Thymus (tissue), 11 donors: ENCODE measurements around the gene FGD4. TPM values are rescaled to one million over a fixed set of nuclear protein-coding genes. Genes with fewer than 3 reads are reported as not detected.
A peak's percentile ranks its signal among the peaks of the same experiment; 100 is the strongest.
"Not testable (repeated sequence)": the region's sequence is repeated elsewhere in the genome, so short reads cannot be mapped to it uniquely, and the experiment has no call there.

Experiments used
- DNase-seq, 9 donors: peaks; one replicate each; pipeline ENCODE4 v3.0.0-alpha.2; 2013; ENCODE audit warnings: low spot score in 9 of 9, low read depth in 6 of 9, missing footprints in 1 of 9
- H3K27ac ChIP-seq, 2 donors: one replicate each; pipeline ENCODE4 v1.5.1; 2013; ENCODE audit warnings: control low read depth in 1 of 2, low read depth in 1 of 2, low read length in 1 of 2, mild to moderate bottlenecking in 1 of 2, moderate library complexity in 1 of 2
- H3K27me3 ChIP-seq, 2 donors: one replicate each; pipeline ENCODE4 v1.5.1; 2013; ENCODE audit warnings: low read length in 1 of 2; ENCODE audit not compliant: control insufficient read depth in 2 of 2, insufficient read depth in 1 of 2
- H3K36me3 ChIP-seq, 2 donors: one replicate each; pipeline ENCODE4 v1.5.1; 2013; ENCODE audit warnings: low read length in 1 of 2, mild to moderate bottlenecking in 1 of 2, moderate library complexity in 1 of 2; ENCODE audit not compliant: control insufficient read depth in 2 of 2, insufficient read depth in 2 of 2
- H3K4me1 ChIP-seq, 2 donors: one replicate each; pipeline ENCODE4 v1.5.1; 2013; ENCODE audit warnings: low read length in 2 of 2; ENCODE audit not compliant: control insufficient read depth in 2 of 2, insufficient read depth in 2 of 2
- H3K4me3 ChIP-seq, 2 donors: one replicate each; pipeline ENCODE4 v1.5.1; 2013; ENCODE audit warnings: low read length in 2 of 2, control low read depth in 1 of 2, mild to moderate bottlenecking in 1 of 2
- H3K9me3 ChIP-seq, 2 donors: one replicate each; pipeline ENCODE4 v1.5.1; 2013; ENCODE audit warnings: low read length in 1 of 2, mild to moderate bottlenecking in 1 of 2; ENCODE audit not compliant: control insufficient read depth in 2 of 2, insufficient read depth in 1 of 2
- WGBS: extraction: QIAGEN DNeasy Blood & Tissue Kit; methylation state at CpG from one replicate; pipeline ENCODE4 v1.1.7; 2013; 5-methylcytosine and 5-hydroxymethylcytosine counted together
- polyA plus RNA-seq: library from polyadenylated mRNA; stranded (reverse); fragments of 200-250 nt; gene quantifications from one replicate; pipeline ENCODE4 v1.2.3, GENCODE V29; 2013
- total RNA-seq: library from RNA; stranded (reverse); fragments of 120-200 nt; gene quantifications from one replicate; pipeline ENCODE4 v1.2.4, GENCODE V29; 2013
- donor health status: healthy.

The FGD4 gene
- total and polyA plus RNA-seq, 2 donors, result 3.3 to 3.6 TPM

- H3K4me3 ChIP-seq, DNase-seq, H3K4me1 ChIP-seq, H3K36me3 ChIP-seq, H3K27ac ChIP-seq, H3K27me3 ChIP-seq, H3K9me3 ChIP-seq: not testable (repeated sequence)
- 95% methylated on average over 6 of the region's 6 CpGs for WGBS
Observed at GRCh38 chr12:32562413-32562812, 163.1 kb downstream of the FGD4 start.

- Histone ChIP-seq H3K4me3 (no peak overlapping the region), H3K36me3 (no peaks in the 10 kb centered on the region), H3K4me1 (no peaks in the 10 kb centered on the region), H3K9me3 (no peaks in the 10 kb centered on the region), H3K27ac (no peak overlapping the region), H3K27me3 (no peaks in the 10 kb centered on the region)
- WGBS, result 68% methylated on average over 2 of the region's 2 CpGs
- DNase-seq, result no peak
Observed at GRCh38 chr12:32566663-32567295, 167.4 kb downstream of the FGD4 start.

- no peaks in the 10 kb centered on the region for H3K9me3 ChIP-seq
- H3K36me3 ChIP-seq, result no peaks in the 10 kb centered on the region
- no peak for DNase-seq
- WGBS, result 93% methylated on average over 6 of the region's 6 CpGs
- no peak overlapping the region for H3K4me3 ChIP-seq
- H3K4me1 ChIP-seq, result no peaks in the 10 kb centered on the region
- H3K27ac ChIP-seq, result no peak overlapping the region
- no peaks in the 10 kb centered on the region for H3K27me3 ChIP-seq
Observed at GRCh38 chr12:32567296-32567674, 167.9 kb downstream of the FGD4 start.

- no peak overlapping the region for H3K27ac ChIP-seq
- WGBS, result 96% methylated on average over 1 of the region's 1 CpG
- H3K36me3 ChIP-seq, result no peaks in the 10 kb centered on the region
- no peaks in the 10 kb centered on the region for H3K9me3 ChIP-seq
- no peaks in the 10 kb centered on the region for H3K27me3 ChIP-seq
- no peak overlapping the region for H3K4me3 ChIP-seq
- DNase-seq, result no peak
- no peaks in the 10 kb centered on the region for H3K4me1 ChIP-seq
Observed at GRCh38 chr12:32568228-32568627, 168.9 kb downstream of the FGD4 start.

GRCh38 chr12:32569259-32569658, 169.9 kb downstream of the FGD4 start:
- Histone ChIP-seq H3K36me3 (no peaks in the 10 kb centered on the region), H3K4me1 (no peaks in the 10 kb centered on the region), H3K9me3 (no peaks in the 10 kb centered on the region), H3K27me3 (no peaks in the 10 kb centered on the region), H3K4me3 (no peak overlapping the region), H3K27ac (no peak overlapping the region)
- DNase-seq, result no peak
- WGBS, result 94% methylated on average over 2 of the region's 2 CpGs

- DNase-seq, result no peak
- no peaks in the 10 kb centered on the region for H3K27me3 ChIP-seq
- no peak overlapping the region for H3K27ac ChIP-seq
- H3K4me3 ChIP-seq, result no peak overlapping the region
- WGBS, result 100% methylated on average over 1 of the region's 1 CpG
- peaks cover 0 to 1% of the 10 kb centered on the region in 2 donors for H3K9me3 ChIP-seq
- H3K36me3 ChIP-seq, result no peaks in the 10 kb centered on the region
- H3K4me1 ChIP-seq, result no peaks in the 10 kb centered on the region
Observed at GRCh38 chr12:32574585-32574984, 175.2 kb downstream of the FGD4 start.

- Histone ChIP-seq H3K4me3 (no peak overlapping the region), H3K36me3 (no peaks in the 10 kb centered on the region), H3K27me3 (no peaks in the 10 kb centered on the region), H3K27ac (no peak overlapping the region), H3K9me3 (peaks cover 0 to 1% of the 10 kb centered on the region in 2 donors), H3K4me1 (peaks cover 0 to 5% of the 10 kb centered on the region in 2 donors)
- DNase-seq, result no peak
- 73% methylated on average over 2 of the region's 2 CpGs for WGBS
Observed at GRCh38 chr12:32577328-32577727, 178.0 kb downstream of the FGD4 start.

- peak in 1 of 9 donors; percentile 26 for DNase-seq
- H3K36me3 ChIP-seq, result no peaks in the 10 kb centered on the region
- H3K9me3 ChIP-seq, result no peaks in the 10 kb centered on the region
- no peaks in the 10 kb centered on the region for H3K27me3 ChIP-seq
- H3K27ac ChIP-seq, result peak overlapping the region; percentile 11 to 35
- H3K4me1 ChIP-seq, result peaks cover 10 to 33% of the 10 kb centered on the region in 2 donors
- 95% methylated on average over 1 of the region's 1 CpG for WGBS
- no peak overlapping the region for H3K4me3 ChIP-seq
Observed at GRCh38 chr12:32583534-32583933, 184.2 kb downstream of the FGD4 start.

- Histone ChIP-seq H3K4me3 (no peak overlapping the region), H3K36me3 (no peaks in the 10 kb centered on the region), H3K27me3 (no peaks in the 10 kb centered on the region), H3K27ac (peak overlapping the region in 1 of 2 donors; percentile 64), H3K9me3 (no peaks in the 10 kb centered on the region), H3K4me1 (peaks cover 14 to 43% of the 10 kb centered on the region in 2 donors)
- DNase-seq, result peak in 1 of 9 donors; percentile 24
- WGBS, result 85% methylated on average over 5 of the region's 5 CpGs
Observed at GRCh38 chr12:32585680-32586079, 186.3 kb downstream of the FGD4 start.
